Hepatocyte (in vitro differentiated cells): ENCODE data around the gene GPR37L1.

Experiments
- CTCF ChIP-seq: fragments of 200-600 bp; sonication (generic); IDR thresholded peaks from 2 replicates; pipeline ENCODE4 v1.5.1; 2016; ENCODE audit warnings: antibody characterized with exemption, mild to moderate bottlenecking; ENCODE audit not compliant: poor library complexity
- EZH2 ChIP-seq: fragments of 200-600 bp; sonication (generic); IDR thresholded peaks from 2 replicates; pipeline ENCODE4 v1.6.1; 2016; ENCODE audit warnings: antibody characterized with exemption, mild to moderate bottlenecking, borderline replicate concordance
- EZH2phosphoT487 ChIP-seq: fragments of 200-600 bp; sonication (generic); IDR thresholded peaks from one replicate; pipeline ENCODE4 v1.6.1; 2018; ENCODE audit warnings: antibody characterized with exemption, mild to moderate bottlenecking, low read depth, moderate library complexity; ENCODE audit not compliant: unreplicated experiment, severe bottlenecking

- no peak for TF ChIP-seq EZH2
- no peak for TF ChIP-seq CTCF
- TF ChIP-seq EZH2phosphoT487: no peak
Measured at GRCh38 chr1:202150187-202150586, 27.5 kb downstream of the GPR37L1 start.
